K562 (cell line): ENCODE results near the gene SLC2A6. TPM values are rescaled to one million over a fixed set of nuclear protein-coding genes. Genes with fewer than 3 reads are reported as not detected.

Experiments used
- ATAC-seq: fragments of 200-7000 bp; cut with Tn5 transposase; 3 replicates; pipeline ENCODE4 v1.9.1; 2020; ENCODE audit warnings: moderate library complexity
- BruUV-seq: library from RNA; stranded (reverse); fragments of 400-500 nt; replicated peaks from 2 replicates; lab custom pipeline; 2021; lab: Mats Ljungman, UMichigan
- CTCF ChIA-PET: fragments of 300-600 bp; formaldehyde crosslinking; extraction: SDS; loops from one replicate; lab custom pipeline; 2021; ENCODE audit warnings: low intra/inter-chr PET ratio; lab: Yijun Ruan, JAX
- POLR2A ChIA-PET: fragments of 300-600, 350-650 bp; sonication (Branson Sonifier 250); formaldehyde crosslinking; extraction: SDS; loops from one replicate; lab custom pipeline; 2021; ENCODE audit warnings: antibody characterized with exemption, inconsistent platforms; lab: Yijun Ruan, JAX
- DNase-seq, 4 experiments: peaks; one replicate each; pipeline versions ENCODE4 v3.0.0 to v3.0.0-alpha.2; 2011 to 2018; ENCODE audit warnings: low spot score in 3 of 4, mixed read lengths in 3 of 4; ENCODE audit errors: extremely low read depth in 1 of 4
- FAIRE-seq: peaks from 2 replicates; lab custom pipeline; 2011; peaks lifted over from hg19 to GRCh38; lab: Jason Lieb, UNC
- H2AFZ ChIP-seq: 2 replicates; pipeline ENCODE4 v1.6.0; 2011; ENCODE audit warnings: low read depth, low read length, control low read depth, inconsistent platforms
- H3K27ac ChIP-seq: fragments of 200-600 bp; 3 replicates; pipeline ENCODE4 v1.8.0; 2011; ENCODE audit warnings: low read depth, mild to moderate bottlenecking, control low read depth, inconsistent platforms, low read length, moderate library complexity, mixed read lengths; ENCODE audit errors: extremely low read depth
- H3K27me3 ChIP-seq, 2 experiments: fragments of 300-600 bp in 1 of 2; 2 replicates in 1 of 2; 3 replicates in 1 of 2; pipeline versions ENCODE4 v1.6.0 to v1.8.0; 2011; ENCODE audit warnings: inconsistent platforms in 2 of 2, low read length in 2 of 2, mild to moderate bottlenecking in 1 of 2, mixed read lengths in 1 of 2, moderate library complexity in 1 of 2; ENCODE audit not compliant: control insufficient read depth in 2 of 2, insufficient read depth in 2 of 2
- H3K36me3 ChIP-seq: fragments of 300-600 bp; 3 replicates; pipeline ENCODE4 v1.8.0; 2011; ENCODE audit warnings: mild to moderate bottlenecking, low read length, inconsistent platforms; ENCODE audit not compliant: control insufficient read depth, insufficient read depth
- H3K4me1 ChIP-seq, 2 experiments: fragments of 200-600 bp in 1 of 2; replicated peaks in 1 of 2; 2 replicates in 1 of 2; 3 replicates in 1 of 2; pipeline versions ENCODE4 v1.5.1 to v1.8.0; 2011; ENCODE audit warnings: inconsistent platforms in 2 of 2, low read length in 2 of 2, mild to moderate bottlenecking in 1 of 2, mixed read lengths in 1 of 2, moderate library complexity in 1 of 2; ENCODE audit not compliant: control insufficient read depth in 2 of 2, insufficient read depth in 2 of 2
- H3K4me2 ChIP-seq: 2 replicates; pipeline ENCODE4 v1.6.1; 2011; ENCODE audit warnings: low read length, control low read depth, inconsistent platforms, mixed read lengths; ENCODE audit not compliant: insufficient read depth
- H3K4me3 ChIP-seq: fragments of 200-600 bp; sonication (generic), shearing (Covaris generic); 2 replicates; pipeline ENCODE4 v1.5.1; 2016; ENCODE audit warnings: control low read depth, inconsistent platforms
- H3K79me2 ChIP-seq: fragments of 200-600 bp; 3 replicates; pipeline ENCODE4 v1.8.0; 2011; ENCODE audit warnings: low read length, inconsistent platforms; ENCODE audit not compliant: control insufficient read depth, insufficient read depth
- H3K9ac ChIP-seq, 2 experiments: 2 replicates each; pipeline versions ENCODE4 v1.6.0 to v1.6.1; 2011; ENCODE audit warnings: low read depth in 2 of 2, low read length in 2 of 2, control low read depth in 1 of 2, inconsistent platforms in 1 of 2, mild to moderate bottlenecking in 1 of 2, mixed read lengths in 1 of 2; ENCODE audit not compliant: insufficient read depth in 1 of 2
- H3K9me1 ChIP-seq: one replicate; pipeline ENCODE4 v1.6.0; 2011; ENCODE audit warnings: inconsistent platforms, mild to moderate bottlenecking, low read length, moderate library complexity; ENCODE audit not compliant: control insufficient read depth, insufficient read depth
- H3K9me3 ChIP-seq: replicated peaks from 2 replicates; pipeline ENCODE4 v1.5.1; 2011; ENCODE audit warnings: low read depth, low read length, inconsistent platforms; ENCODE audit not compliant: control insufficient read depth, insufficient read depth
- H4K20me1 ChIP-seq: replicated peaks from 2 replicates; pipeline ENCODE4 v1.6.1; 2011; ENCODE audit warnings: low read length, inconsistent platforms, mixed read lengths; ENCODE audit not compliant: control insufficient read depth, insufficient read depth
- CREB3 ChIP-seq: fragments of 450-650 bp; conservative IDR thresholded peaks from 2 replicates; pipeline ENCODE4 v1.6.1; 2016; ENCODE audit warnings: missing genetic modification characterization, low read depth, mild to moderate bottlenecking, missing compliant biosample characterization, moderate library complexity
- FOXO4 ChIP-seq: fragments of 450-650 bp; formaldehyde crosslinking; IDR thresholded peaks from 2 replicates; pipeline ENCODE4 v1.4.0; 2020; ENCODE audit warnings: mild to moderate bottlenecking, moderate library complexity
- MTA2 ChIP-seq: fragments of 450-650 bp; IDR thresholded peaks from 2 replicates; pipeline ENCODE4 v1.6.1; 2016; ENCODE audit warnings: low read depth
- PHF20 ChIP-seq: fragments of 450-650 bp; IDR thresholded peaks from 2 replicates; pipeline ENCODE4 v1.6.1; 2018; ENCODE audit not compliant: partially characterized antibody
- SREBF2 ChIP-seq: sonication (generic); formaldehyde crosslinking; IDR thresholded peaks from 2 replicates; pipeline ENCODE4 v1.4.0; 2020; ENCODE audit warnings: mild to moderate bottlenecking, missing genetic modification reagents
- ZNF436 ChIP-seq: fragments of 250-450, 450-650 bp; sonication (Bioruptor Pico); formaldehyde crosslinking; IDR thresholded peaks from 2 replicates; pipeline ENCODE4 v1.7.0; 2020; ENCODE audit warnings: mild to moderate bottlenecking
- ZNF584 ChIP-seq: fragments of 200-800 bp; sonication (Bioruptor generic); IDR thresholded peaks from 2 replicates; pipeline ENCODE4 v1.6.1; 2016; ENCODE audit warnings: low read depth, mild to moderate bottlenecking, missing genetic modification characterization, missing compliant biosample characterization
- WGBS: fragments of 100-300 bp; shearing (Covaris generic); methylation state at CpG from one replicate; pipeline ENCODE4 v1.1.6; 2016; ENCODE audit warnings: low coverage, mixed read lengths; ENCODE audit not compliant: insufficient coverage; ENCODE audit errors: missing lambda C conversion rate; 5-methylcytosine and 5-hydroxymethylcytosine counted together
- in situ Hi-C: fragments of 300-500 bp; cut with MboI; formaldehyde crosslinking; loops from 4 replicates; pipeline ENCODE4 v1.15.0; 2018; ENCODE audit warnings: inconsistent platforms, mixed read lengths
- intact Hi-C: fragments of 100-400 bp; cut with micrococcal nuclease; formaldehyde crosslinking; loops from 2 replicates; pipeline ENCODE4 v1.14.2; 2022
- polyA plus RNA-seq, 8 experiments: library from polyadenylated mRNA; depleted of rRNA in 4 of 8; stranded (reverse) in 5 of 8; unstranded in 3 of 8; fragments of >200 nt; fragmentation: Nextera tagmentation in 2 of 8; fragmentation: Illumina TruSeq in 1 of 8; extraction: Ambion mirVana in 2 of 8; extraction: Trizol in 1 of 8; gene quantifications; 2 replicates each; pipeline versions ENCODE4 v1.2.1 to v1.2.3, GENCODE V29; 2011 to 2014; ENCODE audit warnings: inconsistent platforms in 1 of 8, missing spikeins in 1 of 8
- total RNA-seq, 7 experiments: library from RNA; depleted of rRNA in 6 of 7; stranded (reverse); fragments of >200 nt in 6 of 7; fragmentation: Illumina TruSeq in 2 of 7; extraction: Trizol in 2 of 7; gene quantifications; 2 replicates each; pipeline versions ENCODE4 v1.2.1 to v1.2.3, GENCODE V29; 2011 to 2021; ENCODE audit warnings: low replicate concordance in 1 of 7

SLC2A6 gene
- total and polyA plus RNA-seq, 9 of the 15 experiments (the other 6 are each of a cell fraction or from before 2014, with no cell fraction given): 0.04 to 0.38 (median 0.09) TPM; not detected in 3

GRCh38 chr9:133494636-133495326, 15.9 kb upstream of the SLC2A6 start:
- FAIRE-seq (no peak), DNase-seq (no peak), ATAC-seq (no peak)
- no TSS peak for BruUV-seq
- CTCF ChIA-PET: no interaction called here
- in situ Hi-C loops (no loop called here), intact Hi-C loops (no loop called here)
- Histone ChIP-seq H2AFZ (no peak overlapping the region), H3K9me3 (no peaks in the 10 kb centered on the region; the same call in 1 of the 2 replicates), H4K20me1 (no peaks in the 10 kb centered on the region), H3K9me1 (no peaks in the 10 kb centered on the region), H3K27me3 (peaks cover 27 to 96% of the 10 kb centered on the region in 2 experiments; a peak in 4 of 5 replicates), H3K79me2 (no peaks in the 10 kb centered on the region), H3K9ac (no peak overlapping the region), H3K4me1 (peaks cover 0 to 34% of the 10 kb centered on the region in 2 experiments; a peak in 2 of 5 replicates), H3K36me3 (no peaks in the 10 kb centered on the region), H3K4me2 (no peak overlapping the region), H3K27ac (no peak overlapping the region), H3K4me3 (no peak overlapping the region)
- TF ChIP-seq ZNF436 (CRISPR knock-in tag): no peak
- 4% methylated on average over 17 of the region's 24 CpGs for WGBS
- POLR2A ChIA-PET: interaction anchor here (0.7 to 1.6 kb wide), 3 partner anchors 10 to 66 kb away, joined by 3 to 9 read pairs (median 3); no protein-coding TSS in a partner anchor

- intact Hi-C loops: no loop called here
- TF ChIP-seq FOXO4 (CRISPR knock-in tag) (no peak), MTA2 (no peak), PHF20 (no peak), SREBF2 (no peak), CREB3 (tag) (no peak), ZNF584 (CRISPR knock-in tag) (no peak)
- TF ChIP-seq, all 486 proteins: peak for 0
- Histone ChIP-seq H3K4me3 (no peak overlapping the region), H3K27me3 (peaks cover 34 to 96% of the 10 kb centered on the region in 2 experiments; a peak in 4 of 5 replicates), H3K9me1 (no peaks in the 10 kb centered on the region), H3K9ac (no peak overlapping the region), H3K36me3 (no peaks in the 10 kb centered on the region), H3K4me1 (peaks cover 0 to 35% of the 10 kb centered on the region in 2 experiments; a peak in 2 of 5 replicates), H3K9me3 (no peaks in the 10 kb centered on the region; the same call in 1 of the 2 replicates), H2AFZ (no peak overlapping the region), H3K79me2 (no peaks in the 10 kb centered on the region), H4K20me1 (no peaks in the 10 kb centered on the region), H3K27ac (no peak overlapping the region), H3K4me2 (no peak overlapping the region)
- FAIRE-seq (no peak), ATAC-seq (no peak), DNase-seq (no peak)
- BruUV-seq: no TSS peak
- WGBS: 2% methylated on average over 20 of the region's 23 CpGs
- POLR2A ChIA-PET: interaction anchor here (0.7 to 1.1 kb wide), 2 partner anchors 10 to 67 kb away, joined by 3 read pairs; no protein-coding TSS in a partner anchor
- CTCF ChIA-PET: no interaction called here
- in situ Hi-C loops: no loop called here
Observed at GRCh38 chr9:133493845-133494540, 15.1 kb upstream of the SLC2A6 start.
